Endothelial cell (in vitro differentiated cells): ENCODE data around the gene TTPAL. TPM values are rescaled to one million over a fixed set of nuclear protein-coding genes. Genes with fewer than 3 reads are reported as not detected.

Source experiments
- DNase-seq: peaks from one replicate; pipeline ENCODE4 v3.0.0; 2021; ENCODE audit warnings: low spot score
- H3K27ac Mint-ChIP-seq: one replicate; pipeline ENCODE4 v1.8.0; 2021; ENCODE audit warnings: mixed read lengths, inconsistent platforms; ENCODE audit not compliant: unreplicated experiment
- H3K27me3 Mint-ChIP-seq: one replicate; pipeline ENCODE4 v1.8.0; 2021; ENCODE audit warnings: mild to moderate bottlenecking, moderate library complexity, mixed read lengths, inconsistent platforms; ENCODE audit not compliant: unreplicated experiment
- H3K36me3 Mint-ChIP-seq: one replicate; pipeline ENCODE4 v1.8.0; 2021; ENCODE audit warnings: mild to moderate bottlenecking, low read depth, mixed read lengths, inconsistent platforms; ENCODE audit not compliant: unreplicated experiment
- H3K4me1 Mint-ChIP-seq: one replicate; pipeline ENCODE4 v1.8.0; 2021; ENCODE audit warnings: mild to moderate bottlenecking, mixed read lengths, inconsistent platforms; ENCODE audit not compliant: unreplicated experiment
- H3K4me3 Mint-ChIP-seq: one replicate; pipeline ENCODE4 v1.8.0; 2021; ENCODE audit warnings: mild to moderate bottlenecking, mixed read lengths, inconsistent platforms; ENCODE audit not compliant: unreplicated experiment
- H3K9me3 Mint-ChIP-seq: one replicate; pipeline ENCODE4 v1.8.0; 2021; ENCODE audit warnings: mixed read lengths, inconsistent platforms; ENCODE audit not compliant: unreplicated experiment
- total RNA-seq: library from RNA; stranded (reverse); fragmentation: NEBNext Ultra II Directional; extraction: Animal tissue kit (Norgen Biotek cat#: 25700); gene quantifications from one replicate; pipeline ENCODE4 v1.2.1, GENCODE V29; 2021; ENCODE audit not compliant: unreplicated experiment
- TF ChIP-seq, protein P1 (sequence below): fragments of 200-600 bp; sonication (generic); IDR thresholded peaks from one replicate; pipeline ENCODE4 v1.5.0; 2021; ENCODE audit warnings: antibody characterized with exemption; ENCODE audit not compliant: unreplicated experiment

TTPAL gene
- total RNA-seq, 1 donor from 2014 or later: 10.3 TPM

- H3K36me3 Mint-ChIP-seq: peaks cover 3% of the 10 kb centered on the region
- no peaks in the 10 kb centered on the region for H3K9me3 Mint-ChIP-seq
- no peak for DNase-seq
- H3K27ac Mint-ChIP-seq: no peak overlapping the region
- H3K4me3 Mint-ChIP-seq: no peak overlapping the region
- TF ChIP-seq, protein P1, sequence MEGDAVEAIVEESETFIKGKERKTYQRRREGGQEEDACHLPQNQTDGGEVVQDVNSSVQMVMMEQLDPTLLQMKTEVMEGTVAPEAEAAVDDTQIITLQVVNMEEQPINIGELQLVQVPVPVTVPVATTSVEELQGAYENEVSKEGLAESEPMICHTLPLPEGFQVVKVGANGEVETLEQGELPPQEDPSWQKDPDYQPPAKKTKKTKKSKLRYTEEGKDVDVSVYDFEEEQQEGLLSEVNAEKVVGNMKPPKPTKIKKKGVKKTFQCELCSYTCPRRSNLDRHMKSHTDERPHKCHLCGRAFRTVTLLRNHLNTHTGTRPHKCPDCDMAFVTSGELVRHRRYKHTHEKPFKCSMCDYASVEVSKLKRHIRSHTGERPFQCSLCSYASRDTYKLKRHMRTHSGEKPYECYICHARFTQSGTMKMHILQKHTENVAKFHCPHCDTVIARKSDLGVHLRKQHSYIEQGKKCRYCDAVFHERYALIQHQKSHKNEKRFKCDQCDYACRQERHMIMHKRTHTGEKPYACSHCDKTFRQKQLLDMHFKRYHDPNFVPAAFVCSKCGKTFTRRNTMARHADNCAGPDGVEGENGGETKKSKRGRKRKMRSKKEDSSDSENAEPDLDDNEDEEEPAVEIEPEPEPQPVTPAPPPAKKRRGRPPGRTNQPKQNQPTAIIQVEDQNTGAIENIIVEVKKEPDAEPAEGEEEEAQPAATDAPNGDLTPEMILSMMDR: no peak
- peaks cover 10% of the 10 kb centered on the region for H3K4me1 Mint-ChIP-seq
- H3K27me3 Mint-ChIP-seq: peaks cover 14% of the 10 kb centered on the region
These were observed 25.8 kb upstream of the TTPAL start for GRCh38 chr20:44449864-44450263.

DNA sequence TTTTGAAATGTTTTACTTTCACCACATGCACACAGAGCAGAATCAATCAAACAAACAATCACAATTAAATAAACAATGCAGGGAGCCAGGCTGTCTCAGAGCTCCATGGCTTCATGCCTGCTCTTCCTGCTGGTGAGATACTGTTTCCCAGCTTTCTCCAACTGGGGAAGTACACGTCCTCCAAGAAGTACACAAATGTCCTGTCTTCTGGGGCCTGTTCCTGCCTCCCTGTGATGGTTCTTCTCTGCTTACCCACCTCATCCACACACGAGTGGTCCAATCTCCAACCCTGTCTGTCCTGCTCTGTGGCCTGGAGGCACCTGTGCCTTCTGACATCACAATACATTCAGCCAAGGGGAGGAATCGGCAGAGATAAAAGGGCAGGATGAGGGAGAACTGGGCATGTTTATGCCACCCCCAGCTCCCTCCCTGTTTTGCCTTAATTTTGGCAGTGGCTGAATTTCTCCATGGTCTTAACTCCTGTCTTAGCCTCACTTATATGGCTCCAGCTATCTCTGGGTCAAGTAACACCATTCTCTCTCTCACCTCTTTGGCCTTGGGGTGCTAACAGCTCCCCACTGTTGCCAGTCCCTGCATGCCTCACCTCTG lies 25.3 kb upstream of the TTPAL start:
- H3K9me3 Mint-ChIP-seq: no peaks in the 10 kb centered on the region
- H3K27ac Mint-ChIP-seq: no peak overlapping the region
- peaks cover 3% of the 10 kb centered on the region for H3K36me3 Mint-ChIP-seq
- TF ChIP-seq, protein P1: no peak
- peaks cover 14% of the 10 kb centered on the region for H3K27me3 Mint-ChIP-seq
- no peak for DNase-seq
- H3K4me3 Mint-ChIP-seq: no peak overlapping the region
- H3K4me1 Mint-ChIP-seq: peaks cover 10% of the 10 kb centered on the region

- Mint-ChIP-seq H3K36me3 (peaks cover 3% of the 10 kb centered on the region), H3K9me3 (no peaks in the 10 kb centered on the region), H3K4me1 (peaks cover 10% of the 10 kb centered on the region), H3K27me3 (peaks cover 14% of the 10 kb centered on the region), H3K4me3 (no peak overlapping the region), H3K27ac (no peak overlapping the region)
- no peak for DNase-seq
- TF ChIP-seq, protein P1: no peak
These were observed 24.7 kb upstream of the TTPAL start for GRCh38 chr20:44450903-44451450.

DNA sequence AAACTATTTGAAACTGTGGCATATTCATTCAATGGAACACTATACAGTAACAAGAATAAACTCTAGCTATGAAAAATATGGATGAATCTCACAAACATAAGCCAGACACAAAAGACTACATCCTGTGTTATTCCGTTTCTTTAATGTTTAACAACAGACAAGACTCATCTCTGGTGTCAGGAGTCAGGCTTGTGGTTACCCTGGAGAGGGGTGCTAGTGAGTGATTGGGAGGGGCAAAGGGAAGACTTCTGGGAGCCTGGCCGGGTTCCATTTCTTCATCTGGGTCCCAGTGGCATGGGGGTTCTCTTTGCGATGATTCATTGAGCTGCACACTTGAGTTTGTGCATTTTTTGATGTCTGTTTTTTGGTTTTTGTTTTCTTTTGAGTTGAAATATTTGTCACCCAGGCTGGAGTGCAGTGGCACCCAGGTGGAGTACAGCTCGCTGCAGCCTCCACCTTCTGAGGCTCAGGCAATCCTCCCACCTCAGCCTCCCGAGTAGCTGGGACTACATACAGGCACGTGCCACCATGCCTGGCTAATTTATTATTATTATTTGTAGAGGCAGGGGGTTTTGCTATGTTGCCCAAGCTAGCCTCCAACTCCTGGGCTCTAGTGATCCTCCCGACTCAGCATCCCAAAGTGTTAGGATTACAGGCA lies 21.2 kb upstream of the TTPAL start:
- no peak for DNase-seq
- no peak overlapping the region for H3K4me3 Mint-ChIP-seq
- peaks cover 10% of the 10 kb centered on the region for H3K4me1 Mint-ChIP-seq
- no peaks in the 10 kb centered on the region for H3K9me3 Mint-ChIP-seq
- no peaks in the 10 kb centered on the region for H3K36me3 Mint-ChIP-seq
- H3K27ac Mint-ChIP-seq: no peak overlapping the region
- TF ChIP-seq, protein P1: no peak
- H3K27me3 Mint-ChIP-seq: peaks cover 5% of the 10 kb centered on the region

GRCh38 chr20:44455126-44455525 lies 20.5 kb upstream of the TTPAL start:
- Mint-ChIP-seq H3K27me3 (peaks cover 3% of the 10 kb centered on the region), H3K27ac (no peak overlapping the region), H3K4me3 (no peak overlapping the region), H3K36me3 (no peaks in the 10 kb centered on the region), H3K9me3 (no peaks in the 10 kb centered on the region), H3K4me1 (peaks cover 7% of the 10 kb centered on the region)
- TF ChIP-seq, protein P1: no peak
- no peak for DNase-seq
